ENCODE measurements around the gene GAD1.

DNA sequence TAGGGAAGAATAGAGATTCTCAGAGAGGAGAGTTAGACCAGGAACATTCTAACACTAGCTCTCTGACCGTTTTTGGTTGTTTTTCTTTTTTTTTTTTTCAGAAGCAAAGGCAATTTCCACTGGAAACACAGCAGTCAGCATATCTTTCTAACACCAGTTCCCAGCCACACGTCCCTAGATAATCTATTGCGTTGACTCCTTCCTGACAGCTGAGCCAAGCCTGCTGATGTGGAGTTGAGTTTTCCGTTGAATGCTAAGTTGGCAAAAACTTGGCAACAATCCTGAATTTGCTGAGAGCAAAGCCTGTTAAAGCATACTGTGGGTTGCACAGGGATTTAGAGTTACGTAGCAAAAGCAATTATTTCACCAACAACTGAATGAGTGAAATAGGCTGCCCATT, 19.3 kb downstream of the GAD1 start:
- TF ChIP-seq EP300 (IDR thresholded peaks at IDR 0.05; ENCODE audit: borderline replicate concordance): no peak
- TF ChIP-seq TCF12 (IDR thresholded peaks at IDR 0.05; ENCODE audit: low read depth): no peak
- TF ChIP-seq CREB1 (IDR thresholded peaks at IDR 0.05; ENCODE audit: low read depth): no peak
